ENCODE measurements around the gene FKBP4. TPM values are rescaled to one million over a fixed set of nuclear protein-coding genes. Genes with fewer than 3 reads are reported as not detected.

FKBP4 gene
- total and polyA plus RNA-seq, 9 of the 15 experiments (the other 6 are each of a cell fraction or from before 2014, with no cell fraction given) = 16.3 to 154 (median 90.1) TPM

DNA sequence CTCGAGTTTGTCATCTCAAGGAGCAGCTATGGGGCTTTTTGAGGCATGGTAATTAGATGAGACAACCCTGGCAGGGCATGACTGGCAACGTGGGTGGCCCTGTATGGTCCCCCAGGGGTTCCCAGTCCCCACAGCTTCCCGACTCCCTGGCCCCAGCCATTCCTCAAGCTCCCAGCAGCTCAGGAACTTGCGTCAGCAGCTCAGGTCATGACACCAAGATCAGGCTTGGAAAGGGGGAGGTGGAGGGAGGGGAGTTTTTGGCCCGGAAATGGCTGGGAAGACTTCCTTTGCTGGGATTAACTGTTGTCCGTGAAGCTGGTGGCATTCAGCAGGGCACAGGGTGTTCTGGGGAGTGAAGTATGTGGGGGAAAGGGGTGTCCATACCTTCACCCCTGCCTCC lies 50.5 kb downstream of the FKBP4 start (continued):
- TF ChIP-seq, protein P1, sequence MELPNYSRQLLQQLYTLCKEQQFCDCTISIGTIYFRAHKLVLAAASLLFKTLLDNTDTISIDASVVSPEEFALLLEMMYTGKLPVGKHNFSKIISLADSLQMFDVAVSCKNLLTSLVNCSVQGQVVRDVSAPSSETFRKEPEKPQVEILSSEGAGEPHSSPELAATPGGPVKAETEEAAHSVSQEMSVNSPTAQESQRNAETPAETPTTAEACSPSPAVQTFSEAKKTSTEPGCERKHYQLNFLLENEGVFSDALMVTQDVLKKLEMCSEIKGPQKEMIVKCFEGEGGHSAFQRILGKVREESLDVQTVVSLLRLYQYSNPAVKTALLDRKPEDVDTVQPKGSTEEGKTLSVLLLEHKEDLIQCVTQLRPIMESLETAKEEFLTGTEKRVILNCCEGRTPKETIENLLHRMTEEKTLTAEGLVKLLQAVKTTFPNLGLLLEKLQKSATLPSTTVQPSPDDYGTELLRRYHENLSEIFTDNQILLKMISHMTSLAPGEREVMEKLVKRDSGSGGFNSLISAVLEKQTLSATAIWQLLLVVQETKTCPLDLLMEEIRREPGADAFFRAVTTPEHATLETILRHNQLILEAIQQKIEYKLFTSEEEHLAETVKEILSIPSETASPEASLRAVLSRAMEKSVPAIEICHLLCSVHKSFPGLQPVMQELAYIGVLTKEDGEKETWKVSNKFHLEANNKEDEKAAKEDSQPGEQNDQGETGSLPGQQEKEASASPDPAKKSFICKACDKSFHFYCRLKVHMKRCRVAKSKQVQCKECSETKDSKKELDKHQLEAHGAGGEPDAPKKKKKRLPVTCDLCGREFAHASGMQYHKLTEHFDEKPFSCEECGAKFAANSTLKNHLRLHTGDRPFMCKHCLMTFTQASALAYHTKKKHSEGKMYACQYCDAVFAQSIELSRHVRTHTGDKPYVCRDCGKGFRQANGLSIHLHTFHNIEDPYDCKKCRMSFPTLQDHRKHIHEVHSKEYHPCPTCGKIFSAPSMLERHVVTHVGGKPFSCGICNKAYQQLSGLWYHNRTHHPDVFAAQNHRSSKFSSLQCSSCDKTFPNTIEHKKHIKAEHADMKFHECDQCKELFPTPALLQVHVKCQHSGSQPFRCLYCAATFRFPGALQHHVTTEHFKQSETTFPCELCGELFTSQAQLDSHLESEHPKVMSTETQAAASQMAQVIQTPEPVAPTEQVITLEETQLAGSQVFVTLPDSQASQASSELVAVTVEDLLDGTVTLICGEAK (IDR thresholded peaks at IDR 0.05) = 0 out of 2 replicates have a peak, but pooled peaks have one; percentile 21
- TF ChIP-seq, protein P1 (CRISPR knock-in tag; IDR thresholded peaks at IDR 0.05) = no peak
- TF ChIP-seq, protein P2, sequence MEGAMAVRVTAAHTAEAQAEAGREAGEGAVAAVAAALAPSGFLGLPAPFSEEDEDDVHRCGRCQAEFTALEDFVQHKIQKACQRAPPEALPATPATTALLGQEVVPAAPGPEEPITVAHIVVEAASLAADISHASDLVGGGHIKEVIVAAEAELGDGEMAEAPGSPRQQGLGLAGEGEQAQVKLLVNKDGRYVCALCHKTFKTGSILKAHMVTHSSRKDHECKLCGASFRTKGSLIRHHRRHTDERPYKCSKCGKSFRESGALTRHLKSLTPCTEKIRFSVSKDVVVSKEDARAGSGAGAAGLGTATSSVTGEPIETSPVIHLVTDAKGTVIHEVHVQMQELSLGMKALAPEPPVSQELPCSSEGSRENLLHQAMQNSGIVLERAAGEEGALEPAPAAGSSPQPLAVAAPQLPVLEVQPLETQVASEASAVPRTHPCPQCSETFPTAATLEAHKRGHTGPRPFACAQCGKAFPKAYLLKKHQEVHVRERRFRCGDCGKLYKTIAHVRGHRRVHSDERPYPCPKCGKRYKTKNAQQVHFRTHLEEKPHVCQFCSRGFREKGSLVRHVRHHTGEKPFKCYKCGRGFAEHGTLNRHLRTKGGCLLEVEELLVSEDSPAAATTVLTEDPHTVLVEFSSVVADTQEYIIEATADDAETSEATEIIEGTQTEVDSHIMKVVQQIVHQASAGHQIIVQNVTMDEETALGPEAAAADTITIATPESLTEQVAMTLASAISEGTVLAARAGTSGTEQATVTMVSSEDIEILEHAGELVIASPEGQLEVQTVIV (CRISPR knock-in tag; IDR thresholded peaks at IDR 0.05; ENCODE audit: borderline replicate concordance) = no peak
- TF ChIP-seq GABPA (tag; conservative IDR thresholded peaks at IDR 0.05; ENCODE audit: low read depth) (peak; percentile 53), NR2C1 (IDR thresholded peaks at IDR 0.05) (no peak), NR2C1 (tag; IDR thresholded peaks at IDR 0.05) (peak; percentile 55), KAT8 (IDR thresholded peaks at IDR 0.05; ENCODE audit: low read depth) (no peak)
- TF ChIP-seq, protein P3, sequence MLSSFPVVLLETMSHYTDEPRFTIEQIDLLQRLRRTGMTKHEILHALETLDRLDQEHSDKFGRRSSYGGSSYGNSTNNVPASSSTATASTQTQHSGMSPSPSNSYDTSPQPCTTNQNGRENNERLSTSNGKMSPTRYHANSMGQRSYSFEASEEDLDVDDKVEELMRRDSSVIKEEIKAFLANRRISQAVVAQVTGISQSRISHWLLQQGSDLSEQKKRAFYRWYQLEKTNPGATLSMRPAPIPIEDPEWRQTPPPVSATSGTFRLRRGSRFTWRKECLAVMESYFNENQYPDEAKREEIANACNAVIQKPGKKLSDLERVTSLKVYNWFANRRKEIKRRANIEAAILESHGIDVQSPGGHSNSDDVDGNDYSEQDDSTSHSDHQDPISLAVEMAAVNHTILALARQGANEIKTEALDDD (IDR thresholded peaks at IDR 0.05) = no peak
- TF ChIP-seq, protein P4, sequence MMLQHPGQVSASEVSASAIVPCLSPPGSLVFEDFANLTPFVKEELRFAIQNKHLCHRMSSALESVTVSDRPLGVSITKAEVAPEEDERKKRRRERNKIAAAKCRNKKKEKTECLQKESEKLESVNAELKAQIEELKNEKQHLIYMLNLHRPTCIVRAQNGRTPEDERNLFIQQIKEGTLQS (IDR thresholded peaks at IDR 0.05) = 0 out of 2 replicates have a peak, but pooled peaks have one; percentile 11
- TF ChIP-seq, protein P4 (CRISPR knock-in tag; conservative IDR thresholded peaks at IDR 0.05) = no peak
